Cerebellar nuclear complex (tissue), 1 donor: ENCODE measurements around the gene THAP10.

ENCODE experiments used
- DNase-seq, 2 experiments: peaks; one replicate each; lab custom pipeline; 2025; lab: John Stamatoyannopoulos, UW

Gene THAP10

DNA sequence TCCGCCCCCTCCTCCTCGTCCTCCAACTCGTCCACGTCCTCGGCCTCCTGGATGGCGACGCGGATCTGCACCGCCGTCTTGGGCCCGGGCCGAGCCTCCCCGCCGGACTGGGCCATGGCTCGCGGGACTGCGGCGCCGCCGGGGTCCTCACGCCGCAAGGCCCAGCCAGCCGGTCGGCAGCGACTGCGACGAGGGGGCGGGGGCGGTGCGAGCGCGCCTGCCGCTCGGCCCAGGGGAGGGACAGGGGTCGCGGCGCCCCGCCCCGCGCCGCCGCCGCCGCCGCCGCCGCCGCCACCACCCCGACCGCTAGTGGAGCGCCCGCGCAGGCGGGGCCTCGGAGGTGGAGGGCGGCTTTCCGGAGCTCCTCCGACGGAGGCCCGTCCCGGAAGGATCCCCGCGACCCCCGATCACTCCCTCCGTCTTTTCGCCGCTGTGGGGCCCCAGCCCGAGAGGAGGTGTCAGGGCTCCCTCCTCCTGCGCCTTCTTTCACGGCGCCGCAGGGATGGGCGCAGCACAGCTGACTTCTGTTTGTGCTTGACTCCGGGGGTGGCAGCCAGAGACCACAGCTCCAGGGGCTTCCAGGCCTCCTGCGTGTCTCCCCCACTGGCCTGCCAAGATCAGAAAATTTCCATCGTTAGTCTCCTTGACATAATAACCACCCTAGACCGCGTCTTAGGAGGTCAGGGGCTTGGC, 38.1 kb downstream of the THAP10 start, which contains the start of gene LARP6:
TSS of gene LARP6 (minus strand) at position 185 of the 693 bp plus-strand sequence. CDS start at position 116, 69 bp downstream.
- no peak for DNase-seq

DNA sequence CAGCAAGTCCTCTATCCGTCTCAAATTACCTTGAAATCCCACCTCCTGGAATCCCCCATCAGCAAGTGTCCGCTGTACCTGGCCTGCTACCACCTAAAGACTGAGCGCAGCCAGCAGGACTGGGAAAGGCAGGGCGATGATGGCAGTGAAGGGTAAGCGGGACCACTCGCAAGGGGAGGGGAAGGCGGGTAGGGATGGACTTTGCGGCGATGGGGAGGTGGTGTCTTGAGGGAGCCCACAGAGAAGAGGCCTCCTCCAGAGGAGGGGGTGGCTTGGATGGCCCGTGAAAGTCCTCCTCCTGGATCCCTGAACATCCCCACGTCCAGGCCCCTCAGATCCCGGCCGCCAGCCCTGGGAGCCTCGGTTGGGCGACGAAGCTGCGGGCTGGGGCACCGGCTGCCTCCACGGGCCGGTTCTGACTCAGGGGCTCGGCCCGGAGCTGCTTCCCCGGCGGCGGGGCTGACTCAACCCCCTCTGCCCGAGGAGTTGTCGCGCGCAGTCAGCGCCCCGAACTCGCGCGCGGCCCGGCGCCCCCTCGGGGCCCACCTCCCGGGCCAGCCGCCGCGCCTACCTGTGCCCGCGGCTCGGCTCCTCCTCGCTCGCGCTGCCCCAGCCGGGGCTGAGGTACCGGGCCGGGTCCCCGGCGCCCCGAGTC, 38.8 kb downstream of the THAP10 start:
- no peak for DNase-seq

DNA sequence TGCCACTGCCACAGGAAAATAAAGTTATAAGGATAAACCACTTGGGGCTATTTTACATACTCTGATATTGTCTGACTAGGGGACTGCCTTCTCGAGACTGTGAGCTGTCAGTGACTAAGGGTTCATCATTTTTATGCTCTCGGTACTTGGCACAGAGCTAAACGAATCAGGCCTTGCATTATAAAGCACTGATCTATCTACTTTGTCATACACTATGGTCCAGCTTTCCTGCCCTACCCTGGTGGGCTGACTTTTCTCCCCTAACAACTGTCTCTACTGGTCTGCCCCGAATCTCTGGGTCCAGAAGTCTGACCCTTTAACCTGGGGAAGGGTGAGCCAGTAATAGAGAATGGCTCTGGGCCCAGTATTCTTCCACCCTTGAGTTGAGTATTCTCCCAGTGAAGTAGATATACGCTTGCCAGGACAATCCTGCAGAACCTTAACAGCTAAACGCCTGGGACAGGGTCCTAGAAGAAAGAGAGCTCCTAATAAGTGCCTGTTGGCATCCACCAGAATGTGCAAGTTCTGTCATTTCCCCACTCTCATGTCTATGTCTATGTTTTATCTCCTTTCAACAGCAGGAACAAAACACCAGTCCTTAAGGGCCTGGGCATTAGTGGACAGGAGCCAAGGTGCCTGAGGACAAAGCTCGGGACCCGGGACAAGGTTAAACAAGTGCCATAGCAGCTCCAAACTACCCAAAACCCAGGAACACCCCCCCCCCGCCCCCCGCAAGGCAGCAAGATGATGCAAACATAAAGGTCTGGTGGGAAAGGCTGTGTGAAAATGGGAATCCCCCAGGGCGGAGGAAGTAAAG, 39.5 kb downstream of the THAP10 start:
- no peak for DNase-seq

DNA sequence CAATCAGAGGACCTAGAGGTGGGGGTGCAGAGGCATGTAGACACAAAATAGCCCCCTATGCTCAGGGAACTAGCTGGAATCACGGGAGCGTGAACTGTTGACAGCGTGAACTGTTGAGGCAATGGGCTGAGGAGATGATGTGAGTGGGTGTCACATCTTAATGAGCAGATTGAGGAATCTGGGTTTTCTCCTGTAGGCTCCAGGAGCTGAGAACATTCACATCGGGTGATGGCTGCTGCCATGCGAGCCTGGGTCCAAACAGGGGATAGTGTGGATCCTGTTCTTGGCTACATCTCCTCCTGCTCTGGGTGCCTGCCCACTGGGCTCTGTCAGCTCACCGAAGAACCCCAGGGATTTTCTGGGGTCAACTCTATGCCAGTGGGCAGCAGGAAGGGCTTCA, 40.3 kb downstream of the THAP10 start:
- no peak for DNase-seq

DNA sequence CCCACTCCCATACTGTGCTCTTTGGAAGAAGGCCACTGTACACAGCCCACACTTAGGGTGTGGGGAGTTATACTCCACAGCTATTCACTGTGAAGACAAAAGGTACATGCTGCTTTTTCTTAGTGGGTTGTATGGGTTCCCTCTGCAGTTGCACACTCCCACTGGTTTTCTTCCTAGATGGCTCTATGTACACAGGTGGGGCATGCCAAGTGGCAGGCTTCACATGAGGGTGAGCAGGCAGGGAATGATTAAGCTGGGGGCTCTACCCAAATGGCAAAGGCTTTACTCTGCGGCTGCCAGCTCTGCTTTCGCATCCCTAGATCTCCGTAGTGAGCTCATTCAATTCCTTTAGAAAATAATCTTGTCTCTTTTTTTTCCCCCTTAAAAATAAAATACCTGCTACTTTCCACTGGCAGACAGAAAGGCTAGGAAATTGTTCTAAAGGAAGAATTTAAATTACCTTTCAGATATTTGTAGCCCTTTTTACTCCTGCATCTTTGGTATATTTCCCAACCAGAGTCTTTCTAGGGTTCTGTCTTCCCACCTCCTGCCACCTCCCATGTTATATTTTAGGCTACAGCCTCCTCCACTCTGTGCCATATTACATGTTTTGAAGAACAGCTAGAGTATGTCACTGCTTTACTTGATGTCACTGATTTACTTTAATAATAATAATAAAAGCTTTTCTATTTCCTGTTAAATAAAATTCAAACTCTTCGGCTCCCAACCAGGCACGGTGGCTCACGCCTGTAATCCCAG, 46.5 kb downstream of the THAP10 start:
- DNase-seq: no peak

DNA sequence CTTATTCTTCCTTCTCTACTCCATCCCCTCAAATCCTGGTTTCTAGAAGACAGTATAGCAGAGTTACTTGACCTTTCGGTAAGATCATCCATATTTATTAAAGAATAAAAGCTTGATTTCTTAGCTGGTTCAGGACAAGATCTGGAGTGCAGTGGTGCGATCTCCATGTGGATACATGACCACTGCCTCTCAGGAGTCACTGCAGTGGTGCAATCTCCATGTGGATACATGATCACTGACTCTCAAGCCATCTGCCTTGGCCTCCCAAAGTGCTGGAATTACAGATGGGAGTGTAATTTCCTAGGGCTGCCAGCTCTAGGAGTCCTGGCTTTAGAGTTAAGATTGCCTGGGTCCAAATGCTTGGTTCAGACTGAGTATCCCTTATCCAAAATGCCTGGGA, 54.8 kb downstream of the THAP10 start:
- no peak for DNase-seq

DNA sequence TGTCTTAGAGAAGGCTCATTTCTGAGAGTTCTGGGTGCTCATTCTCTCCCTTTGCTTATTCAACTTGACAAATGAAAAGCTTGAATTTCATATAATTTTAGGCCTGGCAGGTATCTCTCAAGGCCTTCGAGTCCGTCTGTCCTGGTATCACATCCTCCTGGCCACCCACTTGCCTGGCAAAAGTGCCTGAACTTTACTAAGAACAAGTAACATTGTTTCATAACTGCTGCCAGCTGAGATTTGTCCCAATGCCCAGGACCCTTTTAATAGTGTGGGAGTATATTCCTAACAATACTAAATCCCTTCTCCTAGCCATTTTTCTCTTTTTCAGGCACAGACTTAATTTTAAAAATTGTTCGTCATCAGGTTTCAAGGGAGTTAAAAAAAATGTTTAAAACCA, 56.4 kb downstream of the THAP10 start:
- DNase-seq: no peak

DNA sequence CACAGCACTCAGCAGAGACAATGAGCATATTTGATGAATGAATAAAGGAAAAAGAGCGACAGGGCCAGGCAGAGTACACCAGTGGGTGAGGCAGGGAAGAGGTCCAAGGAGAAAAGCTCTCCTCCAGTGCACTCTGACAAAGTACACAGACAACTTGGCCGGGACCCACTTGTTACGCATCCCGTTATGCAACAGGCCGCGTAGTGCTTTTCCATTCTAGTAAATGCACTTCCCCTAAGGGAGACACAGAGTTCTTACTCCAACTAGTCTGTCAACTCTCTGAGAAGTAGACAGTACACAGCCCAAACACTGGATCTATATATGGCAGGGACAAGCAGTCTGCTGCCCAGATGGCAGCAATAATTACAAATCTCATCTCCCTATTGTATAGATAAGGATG, 56.8 kb downstream of the THAP10 start:
- no peak for DNase-seq

DNA sequence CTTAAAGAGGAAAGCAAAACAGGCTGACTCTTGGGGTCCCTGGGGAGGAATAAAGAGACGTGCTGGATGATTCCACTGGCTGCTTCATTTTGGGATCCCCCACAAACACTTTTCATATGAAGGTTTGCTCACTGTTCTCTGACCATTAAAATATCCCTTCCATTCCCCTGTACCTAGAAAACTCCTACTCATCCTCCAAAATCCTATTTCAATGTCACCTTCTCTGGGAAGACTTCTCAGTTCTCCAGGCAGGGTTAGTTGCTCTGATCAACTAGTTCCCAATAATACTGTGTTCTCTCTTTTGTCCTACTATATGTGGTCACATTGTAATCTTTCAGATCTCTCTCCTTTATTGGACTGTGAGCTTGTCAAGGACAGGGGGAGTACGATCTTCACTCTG, 57.2 kb downstream of the THAP10 start:
- no peak for DNase-seq

DNA sequence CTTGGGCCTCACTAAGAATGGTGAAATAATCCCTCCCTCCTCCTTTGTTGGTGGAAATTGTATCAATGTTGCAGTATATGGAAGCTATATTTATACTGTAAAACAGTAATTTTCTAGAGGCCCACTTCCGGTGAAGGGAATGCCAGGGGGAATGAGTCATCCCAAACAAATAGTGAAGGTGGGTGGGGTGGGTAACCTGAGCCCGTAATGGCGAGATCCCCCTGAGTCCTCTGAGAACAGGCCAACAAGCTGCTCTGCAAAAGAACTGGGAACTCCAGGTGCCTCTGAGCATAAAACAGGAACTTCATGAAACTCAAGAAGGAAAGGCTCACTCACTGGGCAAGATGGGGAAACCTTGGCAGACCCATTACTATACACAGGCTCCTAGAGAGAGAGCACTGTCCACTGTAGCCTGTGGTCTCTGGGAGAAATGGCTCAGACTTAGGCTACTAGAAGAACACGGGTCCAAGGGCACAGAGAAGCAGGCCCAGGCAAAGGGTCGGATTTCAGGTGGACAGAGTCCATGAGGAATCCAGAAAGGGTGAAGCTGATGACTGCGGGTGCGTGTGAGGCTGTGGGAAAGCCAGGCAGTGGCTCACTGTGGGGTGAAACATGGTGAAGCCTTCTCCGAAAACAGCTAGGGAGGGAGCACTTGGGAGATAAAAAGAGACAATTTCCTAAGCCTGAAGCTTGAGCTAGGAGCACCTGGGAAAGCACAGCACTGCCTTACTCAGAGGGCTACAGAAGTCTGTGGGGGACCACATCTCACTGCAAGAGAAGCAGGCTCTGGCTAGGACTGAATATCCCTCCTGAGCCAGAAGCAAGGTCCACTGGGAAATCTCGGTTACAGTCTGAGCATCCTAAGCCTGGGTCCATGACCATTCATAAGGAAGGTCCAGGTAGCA, 58.1 kb downstream of the THAP10 start:
- no peak for DNase-seq

DNA sequence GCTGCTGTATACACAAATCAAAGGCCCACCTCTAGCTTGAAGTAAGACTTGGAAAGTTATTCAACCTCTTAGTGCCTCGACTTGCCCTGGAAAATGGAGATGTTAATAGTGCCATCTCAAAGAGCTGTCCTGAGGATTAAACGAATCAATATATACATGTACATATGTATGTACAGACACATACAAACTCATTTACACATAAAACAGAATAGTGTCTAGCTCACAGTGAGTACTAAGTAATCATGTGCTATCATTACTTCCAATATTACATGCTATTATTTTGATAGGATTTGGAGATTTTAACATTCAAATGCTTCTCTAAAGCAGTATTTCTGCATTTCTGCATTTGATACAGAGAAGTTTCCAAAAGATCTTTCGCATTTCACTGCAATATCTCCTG, 58.8 kb downstream of the THAP10 start:
- no peak for DNase-seq

DNA sequence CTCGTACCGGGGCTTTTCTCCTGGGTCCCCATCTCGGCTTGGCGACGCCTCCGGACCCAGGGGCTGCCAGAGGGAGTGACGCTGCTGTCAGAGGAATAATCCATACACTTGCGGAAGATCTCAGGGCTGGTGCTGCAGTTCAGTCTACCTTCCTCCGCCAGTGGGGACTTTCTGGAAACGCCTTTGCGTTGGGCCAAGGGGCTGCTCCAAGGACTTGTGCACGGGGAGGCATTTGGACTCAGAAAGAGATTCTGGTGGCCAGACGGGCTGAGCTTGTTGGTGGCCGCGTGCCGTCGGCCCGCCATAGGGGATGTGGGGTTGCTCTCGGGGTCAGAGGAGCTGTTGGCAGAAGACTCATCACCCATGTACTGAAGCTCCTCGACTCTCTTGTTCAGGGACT, 60.1 kb downstream of the THAP10 start:
- no peak for DNase-seq
